T-helper 2 cell treated with Interferon-gamma antibody and Interleukin-4, amounts not matched to agents 5 μg/mL and 100 μg/mL, for 36 hours (primary cell): ENCODE data around the gene TPM3.
"Not testable (repeated sequence)": the region's sequence is repeated elsewhere in the genome, so short reads cannot be mapped to it uniquely, and the experiment has no call there.

Experiments used
- DNase-seq: peaks from one replicate; pipeline ENCODE4 v3.0.0; 2021; ENCODE audit warnings: low spot score
- H3K27ac Mint-ChIP-seq: one replicate; pipeline ENCODE4 v1.8.0; 2021; ENCODE audit warnings: mild to moderate bottlenecking, mixed read lengths
- H3K27me3 Mint-ChIP-seq: one replicate; pipeline ENCODE4 v1.8.0; 2021; ENCODE audit warnings: low read depth, mixed read lengths
- H3K36me3 Mint-ChIP-seq: one replicate; pipeline ENCODE4 v1.8.0; 2021; ENCODE audit warnings: low read depth, mixed read lengths
- H3K4me1 Mint-ChIP-seq: one replicate; pipeline ENCODE4 v1.8.0; 2021; ENCODE audit warnings: low read depth, mixed read lengths
- H3K4me3 Mint-ChIP-seq: one replicate; pipeline ENCODE4 v1.8.0; 2022; ENCODE audit warnings: mild to moderate bottlenecking, moderate library complexity, mixed read lengths
- H3K9me3 Mint-ChIP-seq: one replicate; pipeline ENCODE4 v1.8.0; 2021; ENCODE audit warnings: mixed read lengths

TPM3 gene

DNA sequence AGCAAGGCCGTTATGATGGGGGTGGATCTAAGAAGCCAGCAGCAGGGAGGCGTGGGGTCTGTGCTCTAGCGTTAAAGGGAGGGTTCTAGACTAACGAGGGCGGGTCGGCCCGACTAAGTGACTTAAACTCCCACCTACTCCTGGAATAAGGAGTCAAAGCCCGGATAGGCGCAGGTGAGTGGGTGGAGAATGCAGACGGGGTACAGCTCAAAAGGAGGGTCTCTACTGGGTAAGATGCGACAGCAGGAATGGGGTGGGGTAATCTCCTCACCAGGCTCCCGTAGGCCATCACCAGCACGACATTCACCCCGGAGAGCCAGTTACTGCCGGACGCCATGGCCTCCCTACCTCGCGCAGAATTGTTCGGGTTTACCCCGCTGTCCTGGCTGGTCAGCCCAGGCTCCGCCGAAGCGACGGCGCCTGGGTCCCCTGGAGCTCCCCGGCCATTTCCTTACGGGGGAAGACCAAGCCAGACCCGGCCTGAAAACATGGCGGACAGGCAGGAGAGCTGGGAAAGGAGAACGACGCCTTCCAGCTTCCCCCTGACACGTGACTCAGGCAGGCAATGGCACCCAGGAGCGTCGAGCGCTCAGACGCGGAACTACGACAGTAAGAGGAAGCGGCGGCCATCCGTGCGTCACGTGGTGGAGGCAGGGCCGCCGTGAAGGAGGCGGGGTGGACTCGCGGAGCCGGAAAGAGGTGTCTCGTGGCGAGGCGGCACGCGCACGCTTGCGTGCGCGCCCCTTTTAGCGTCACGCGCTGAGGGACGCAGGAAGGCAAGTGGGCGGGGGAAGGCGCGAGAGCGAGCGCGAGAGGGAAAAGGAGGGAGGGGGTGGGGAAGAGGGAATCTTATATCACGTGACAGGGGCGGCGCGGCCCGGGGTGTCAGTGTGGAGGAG lies 28.4 kb upstream of the TPM3 start, which contains the start of gene UBAP2L:
UBAP2L (plus strand) TSS at position 885 of the 899 bp plus-strand sequence. CDS start 4,169 bp downstream, outside the sequence.
- DNase-seq = peak; percentile 99
- Mint-ChIP-seq H3K9me3 (peaks cover 8% of the 10 kb centered on the region), H3K27ac (peak within 1 kb of the TSS; percentile 96), H3K36me3 (peaks cover 57% of the 10 kb centered on the region), H3K27me3 (no peaks in the 10 kb centered on the region), H3K4me3 (peak within 1 kb of the TSS; percentile 90), H3K4me1 (peaks cover 53% of the 10 kb centered on the region)

DNA sequence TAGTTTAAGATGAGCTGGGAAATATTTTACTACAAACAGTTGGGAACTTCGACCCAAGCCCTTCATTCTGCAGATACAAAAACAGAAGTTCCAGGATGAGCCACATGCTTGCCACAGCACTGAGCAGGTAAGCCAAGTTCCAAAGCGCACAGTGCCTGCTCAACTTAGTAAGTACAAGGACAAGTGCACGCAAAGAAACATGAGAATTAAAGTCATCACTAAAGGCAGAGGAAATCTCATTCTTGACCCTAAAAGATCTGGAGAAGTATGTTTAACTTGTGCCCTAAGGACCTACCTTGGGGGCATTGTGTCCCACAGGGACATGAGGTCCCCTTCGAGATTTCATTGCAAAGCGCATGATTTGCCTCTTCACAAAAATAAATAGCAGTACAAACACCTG lies 27.6 kb upstream of the TPM3 start:
- Mint-ChIP-seq H3K4me1 (peaks cover 49% of the 10 kb centered on the region), H3K4me3 (peak overlapping the region; percentile 90), H3K27ac (peak overlapping the region; percentile 96)

DNA sequence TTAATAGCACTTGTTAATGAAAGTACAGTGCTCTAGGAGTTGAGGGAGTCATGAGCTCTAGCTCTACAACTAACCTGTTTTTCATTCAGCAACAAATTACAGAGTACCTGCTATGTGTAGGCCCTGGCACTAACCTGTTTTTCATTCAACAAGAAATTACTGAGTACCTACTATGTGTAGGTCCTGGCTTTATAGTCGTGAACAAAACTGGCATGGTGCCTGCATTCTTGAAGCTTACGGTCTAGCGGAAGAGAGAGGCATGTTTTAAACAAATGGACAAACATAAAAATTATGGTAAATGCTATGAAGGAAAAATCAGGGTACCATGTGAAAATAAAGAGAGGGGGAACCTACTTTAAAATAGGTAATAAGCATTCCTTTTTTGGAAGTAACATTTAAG lies 26.6 kb upstream of the TPM3 start:
- Mint-ChIP-seq H3K27ac (peak overlapping the region; percentile 78), H3K27me3 (no peaks in the 10 kb centered on the region), H3K4me3 (peak overlapping the region; percentile 90), H3K4me1 (peaks cover 40% of the 10 kb centered on the region), H3K36me3 (peaks cover 51% of the 10 kb centered on the region), H3K9me3 (peaks cover 8% of the 10 kb centered on the region)
- no peak for DNase-seq

More for the DNA sequence above, 27.6 kb upstream of the TPM3 start:
- Mint-ChIP-seq H3K36me3 (peaks cover 52% of the 10 kb centered on the region), H3K27me3 (no peaks in the 10 kb centered on the region), H3K9me3 (peaks cover 8% of the 10 kb centered on the region)
- DNase-seq = no peak

DNA sequence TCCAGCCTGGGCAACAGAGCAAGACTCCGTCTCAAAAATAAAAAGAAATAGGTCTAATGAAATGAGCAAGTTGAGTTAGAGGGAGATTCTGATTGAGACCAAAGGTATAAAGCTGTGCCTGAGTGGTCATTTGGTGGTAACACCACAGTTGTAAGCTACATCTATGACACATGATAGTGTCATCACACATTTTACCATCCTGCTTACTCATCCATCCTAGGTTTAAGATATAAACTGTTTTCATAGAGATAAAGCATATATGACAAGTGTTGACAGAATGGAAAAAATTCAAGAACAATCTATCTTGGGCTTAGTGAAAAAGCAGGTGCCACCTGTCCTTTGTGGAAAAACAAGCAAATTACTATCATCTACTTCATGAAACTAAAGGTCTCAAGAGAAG lies 21.4 kb upstream of the TPM3 start:
- DNase-seq = no peak
- H3K36me3 Mint-ChIP-seq = peaks cover 53% of the 10 kb centered on the region
- H3K27ac Mint-ChIP-seq = peak overlapping the region; percentile 8
- peaks cover 14% of the 10 kb centered on the region for H3K4me1 Mint-ChIP-seq
- H3K27me3 Mint-ChIP-seq = no peaks in the 10 kb centered on the region
- H3K9me3 Mint-ChIP-seq = no peaks in the 10 kb centered on the region
- no peak overlapping the region for H3K4me3 Mint-ChIP-seq

DNA sequence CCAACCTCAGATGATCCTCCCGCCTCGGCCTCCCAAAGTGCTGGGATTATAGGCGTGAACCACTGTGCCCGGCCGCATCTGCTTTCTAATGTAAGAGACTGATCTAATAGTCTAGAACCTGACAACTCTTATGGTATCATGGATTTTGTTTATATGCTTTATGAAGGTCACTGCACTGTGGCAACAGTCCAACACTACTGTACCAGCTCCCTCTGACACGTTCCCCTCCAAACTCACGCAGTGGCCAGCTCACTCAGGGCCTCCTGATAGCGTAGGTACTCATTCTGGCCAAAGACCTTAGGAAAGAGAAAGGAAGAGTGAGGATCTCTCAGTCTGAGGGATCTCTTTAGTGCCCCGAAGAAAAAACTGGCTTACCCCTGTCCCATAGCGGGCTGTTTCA lies 20.2 kb upstream of the TPM3 start:
- Mint-ChIP-seq H3K27ac (no peak overlapping the region), H3K9me3 (no peaks in the 10 kb centered on the region), H3K36me3 (peaks cover 47% of the 10 kb centered on the region)

DNA sequence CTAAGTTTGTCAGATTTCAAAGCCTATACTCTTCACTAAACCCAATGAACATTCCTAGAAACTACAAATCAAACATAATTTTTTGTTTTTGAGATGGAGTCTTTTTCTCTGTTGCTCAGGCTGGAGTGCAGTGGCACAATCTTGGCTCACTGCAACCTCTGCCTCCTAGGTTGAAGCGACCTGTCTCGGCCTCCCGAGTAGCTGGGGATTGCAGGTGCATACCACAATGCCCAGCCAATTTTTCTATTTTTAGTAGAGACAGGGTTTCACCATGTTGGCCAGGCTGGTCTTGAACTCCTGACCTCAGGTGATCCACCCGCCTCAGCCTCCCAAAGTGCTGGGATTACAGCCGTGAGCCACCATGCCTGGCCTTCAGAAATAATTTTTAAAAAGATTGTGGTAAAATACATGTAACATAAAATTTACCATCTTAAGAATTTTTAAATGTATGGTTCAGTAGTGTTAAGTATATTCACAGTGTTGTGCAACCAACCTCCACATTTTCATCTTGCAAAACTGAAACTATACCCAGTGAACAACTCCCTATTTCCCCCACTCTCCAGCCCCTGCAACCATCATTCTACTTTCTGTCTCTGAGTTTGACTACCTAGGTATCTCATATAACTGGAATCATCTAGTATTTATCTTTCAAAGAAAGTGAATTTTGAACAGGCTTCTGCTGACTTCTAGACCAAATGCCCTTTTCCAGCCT lies 16.9 kb upstream of the TPM3 start:
- Mint-ChIP-seq H3K9me3 (no peaks in the 10 kb centered on the region), H3K4me3 (no peak overlapping the region), H3K4me1 (peaks cover 11% of the 10 kb centered on the region), H3K27me3 (no peaks in the 10 kb centered on the region), H3K36me3 (peaks cover 51% of the 10 kb centered on the region), H3K27ac (peak overlapping the region; percentile 37)
- no peak for DNase-seq

More for the DNA sequence above, 20.2 kb upstream of the TPM3 start:
- peaks cover 10% of the 10 kb centered on the region for H3K4me1 Mint-ChIP-seq
- H3K27me3 Mint-ChIP-seq = no peaks in the 10 kb centered on the region
- H3K4me3 Mint-ChIP-seq = no peak overlapping the region
- DNase-seq = no peak

DNA sequence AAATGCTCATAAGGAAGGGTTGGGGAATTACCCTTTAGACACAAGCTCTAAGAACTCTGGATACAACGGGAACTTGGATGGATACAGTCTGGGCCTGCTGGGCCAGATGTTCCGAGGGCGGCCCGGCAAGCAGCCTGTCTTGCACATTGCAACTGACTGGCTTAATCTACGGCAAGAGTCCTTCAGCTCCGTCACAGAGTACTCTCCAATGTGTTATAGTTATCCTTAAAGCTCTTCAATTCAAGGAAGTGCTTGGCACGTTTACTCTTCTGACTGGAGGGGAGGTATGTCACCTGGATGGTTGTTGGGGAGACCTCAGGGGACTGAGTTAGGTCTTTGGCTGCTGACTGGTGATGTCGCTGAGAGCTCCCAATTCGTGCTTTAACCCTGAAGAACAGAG lies 15.4 kb upstream of the TPM3 start:
- no peaks in the 10 kb centered on the region for H3K9me3 Mint-ChIP-seq
- no peak overlapping the region for H3K27ac Mint-ChIP-seq
- no peak overlapping the region for H3K4me3 Mint-ChIP-seq
- H3K36me3 Mint-ChIP-seq = peaks cover 39% of the 10 kb centered on the region
- no peak for DNase-seq
- no peaks in the 10 kb centered on the region for H3K27me3 Mint-ChIP-seq
- peaks cover 11% of the 10 kb centered on the region for H3K4me1 Mint-ChIP-seq

DNA sequence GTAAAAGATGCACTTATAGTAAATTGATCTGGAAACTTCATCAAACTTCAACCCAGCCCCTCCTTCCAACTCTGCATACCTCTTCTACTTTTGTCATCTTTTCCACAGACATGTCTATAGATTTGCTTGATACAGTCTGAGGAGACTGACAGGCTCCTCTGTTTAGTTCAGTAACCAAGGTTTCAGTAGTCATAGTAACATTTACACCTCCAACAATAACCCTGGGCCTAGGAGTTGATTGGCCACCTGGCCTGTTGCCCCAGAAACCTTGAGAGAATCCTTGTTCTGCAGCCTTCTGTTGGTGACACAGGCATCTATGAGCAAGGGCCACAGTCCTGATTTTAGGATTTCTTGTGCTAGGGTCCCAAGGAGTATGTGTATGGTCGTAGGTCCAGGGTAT lies 14.3 kb upstream of the TPM3 start, which contains the start of gene CFAP141:
CFAP141 (minus strand) TSS at position 138 of the 400 bp plus-strand sequence; CDS start at position 112, 26 bp downstream.
- no peaks in the 10 kb centered on the region for H3K9me3 Mint-ChIP-seq
- H3K36me3 Mint-ChIP-seq = peaks cover 35% of the 10 kb centered on the region

DNA sequence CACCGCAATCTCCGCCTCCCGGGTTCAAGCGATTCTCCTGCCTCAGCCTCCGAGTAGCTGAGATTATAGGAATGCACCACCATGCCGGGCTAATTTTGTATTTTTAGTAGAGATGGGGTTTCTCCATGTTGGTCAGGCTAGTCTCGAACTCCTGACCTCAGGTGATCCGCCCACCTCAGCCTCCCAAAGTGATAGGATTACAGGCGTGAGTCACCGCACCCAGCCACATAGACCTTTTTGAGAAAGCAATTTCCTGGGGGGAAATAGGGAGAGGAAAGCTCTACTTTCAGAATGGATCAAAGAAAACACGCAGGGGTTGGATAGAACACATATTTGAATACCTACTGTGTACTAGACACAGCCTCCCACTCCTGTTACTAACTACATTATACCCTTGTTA lies 13.9 kb upstream of the TPM3 start:
- H3K4me3 Mint-ChIP-seq, H3K27me3 Mint-ChIP-seq, H3K9me3 Mint-ChIP-seq: not testable (repeated sequence)
- Mint-ChIP-seq H3K4me1 (peaks cover 11% of the 10 kb centered on the region), H3K36me3 (peaks cover 35% of the 10 kb centered on the region), H3K27ac (peak overlapping the region; percentile 23)
- DNase-seq = peak; percentile 22

More for the DNA sequence above, 14.3 kb upstream of the TPM3 start, which contains the start of gene CFAP141:
- DNase-seq = peak; percentile 15
- no peaks in the 10 kb centered on the region for H3K27me3 Mint-ChIP-seq
- no peak within 1 kb of the TSS for H3K4me3 Mint-ChIP-seq
- peak within 1 kb of the TSS; percentile 23 for H3K27ac Mint-ChIP-seq
- peaks cover 11% of the 10 kb centered on the region for H3K4me1 Mint-ChIP-seq

DNA sequence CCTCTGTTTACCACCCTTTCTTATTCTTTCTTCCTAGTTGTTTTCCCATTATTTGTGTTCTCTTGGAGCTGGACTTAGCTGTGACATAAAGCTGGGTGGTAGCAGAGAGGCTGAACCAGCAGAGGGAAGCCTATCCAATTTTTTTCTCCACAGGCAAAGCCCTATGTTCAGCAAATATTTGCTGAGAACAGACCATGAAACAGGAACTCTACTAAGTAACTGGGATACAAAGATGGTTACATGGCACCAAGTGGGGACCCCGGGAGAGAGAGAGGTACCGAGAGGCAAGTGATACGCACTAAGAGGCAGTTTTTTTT lies 7.6 kb upstream of the TPM3 start:
- Mint-ChIP-seq H3K27ac (no peak overlapping the region), H3K36me3 (no peaks in the 10 kb centered on the region), H3K27me3 (peaks cover 5% of the 10 kb centered on the region), H3K9me3 (no peaks in the 10 kb centered on the region), H3K4me3 (no peak overlapping the region), H3K4me1 (no peaks in the 10 kb centered on the region)
- no peak for DNase-seq

DNA sequence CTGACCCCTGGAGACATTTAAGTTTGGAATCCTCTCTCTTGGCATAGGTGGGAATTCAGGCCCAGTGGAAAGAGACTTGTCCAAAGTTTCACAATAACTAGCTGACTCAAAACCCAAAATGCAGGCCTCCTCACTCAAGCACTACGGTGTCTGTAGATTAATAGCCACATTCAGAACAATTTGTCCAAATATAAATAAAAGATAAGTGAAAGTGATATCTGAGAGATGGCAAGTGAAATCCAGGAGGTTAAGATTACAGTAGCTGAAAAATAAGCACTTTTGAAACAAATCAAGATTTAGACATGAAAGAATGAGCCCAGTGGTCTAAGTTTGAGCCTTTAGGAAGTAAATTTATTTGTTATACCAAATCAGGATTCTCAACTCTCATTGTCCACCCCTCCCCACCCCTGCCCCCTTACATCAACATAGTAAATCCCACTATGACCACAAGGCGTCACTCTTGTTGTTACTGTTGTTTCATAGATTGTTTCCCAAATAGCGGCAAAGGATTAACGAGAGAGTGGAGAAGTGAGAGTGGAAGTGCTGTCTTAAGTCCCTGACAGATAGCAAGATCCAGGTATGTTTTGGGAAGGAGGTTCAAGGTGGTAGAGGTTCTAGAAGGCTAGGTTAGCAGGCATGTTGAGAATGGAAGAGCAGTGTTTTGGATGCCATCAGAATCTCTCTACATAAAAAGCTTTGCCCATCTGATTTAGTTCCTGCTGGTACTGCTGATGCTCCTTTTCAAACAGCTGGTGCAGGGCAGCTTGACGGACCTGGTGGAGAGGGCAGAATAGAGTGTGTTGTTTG lies 7.1 kb upstream of the TPM3 start:
- Mint-ChIP-seq H3K36me3 (no peaks in the 10 kb centered on the region), H3K27me3 (peaks cover 9% of the 10 kb centered on the region), H3K4me1 (peaks cover 3% of the 10 kb centered on the region), H3K4me3 (no peak overlapping the region), H3K27ac (no peak overlapping the region), H3K9me3 (no peaks in the 10 kb centered on the region)
- DNase-seq = no peak

DNA sequence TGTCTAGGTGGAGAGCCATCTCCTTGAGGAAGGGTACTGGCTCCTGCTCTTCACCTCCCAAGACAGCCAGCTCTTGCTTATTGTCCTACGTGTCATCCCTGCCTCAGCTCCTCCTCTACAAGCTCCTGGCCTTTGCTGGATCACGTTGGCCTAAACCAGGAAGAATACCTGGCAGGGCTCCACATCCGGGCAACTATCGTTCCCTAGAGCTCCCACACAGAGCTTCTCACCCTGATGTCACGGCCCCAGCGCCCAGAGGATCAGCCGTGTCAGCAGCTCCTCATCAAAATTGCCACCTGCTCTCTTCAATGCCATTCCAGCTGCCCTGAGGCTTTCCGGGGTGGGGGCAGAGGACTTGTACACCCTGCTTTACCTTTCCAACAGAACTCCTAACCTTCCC lies 1.9 kb upstream of the TPM3 start:
- Mint-ChIP-seq H3K4me1 (peaks cover 3% of the 10 kb centered on the region), H3K27ac (no peak overlapping the region), H3K27me3 (peaks cover 39% of the 10 kb centered on the region), H3K36me3 (no peaks in the 10 kb centered on the region), H3K9me3 (no peaks in the 10 kb centered on the region), H3K4me3 (no peak overlapping the region)
- no peak for DNase-seq

DNA sequence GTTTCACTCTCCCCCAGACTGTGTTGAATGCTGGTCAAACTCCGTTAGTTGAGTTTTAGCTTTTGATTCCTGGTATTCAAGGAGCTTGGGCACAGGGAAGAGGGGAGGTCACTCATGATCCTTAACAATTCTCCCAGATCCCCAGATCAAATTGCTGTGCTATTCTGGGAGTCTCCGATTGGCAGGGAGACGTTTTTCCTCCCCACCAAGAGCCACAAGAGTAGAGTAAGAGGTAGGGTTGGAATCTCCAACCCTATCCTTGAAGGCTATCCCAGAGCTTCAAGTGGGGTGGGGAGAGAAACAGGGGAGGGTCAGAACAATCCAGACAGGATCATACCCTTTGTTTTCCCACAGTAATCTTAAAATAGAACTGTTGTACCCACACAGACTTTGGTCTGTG lies 576 bp upstream of the TPM3 start:
- no peaks in the 10 kb centered on the region for H3K9me3 Mint-ChIP-seq
- DNase-seq = no peak
- H3K36me3 Mint-ChIP-seq = no peaks in the 10 kb centered on the region
- H3K27me3 Mint-ChIP-seq = peaks cover 42% of the 10 kb centered on the region
- H3K27ac Mint-ChIP-seq = no peak overlapping the region
- peaks cover 3% of the 10 kb centered on the region for H3K4me1 Mint-ChIP-seq
- no peak overlapping the region for H3K4me3 Mint-ChIP-seq
